Aorta (tissue), 5 donors: Measurements from ENCODE around the gene PI4KB. TPM values are rescaled to one million over a fixed set of nuclear protein-coding genes. Genes with fewer than 3 reads are reported as not detected.
A peak's percentile ranks its signal among the peaks of the same experiment; 100 is the strongest.

ENCODE experiments used
- ATAC-seq: fragments of 200-7000 bp; cut with Tn5 transposase; one replicate; pipeline ENCODE4 v1.9.1; 2022; ENCODE audit warnings: moderate library complexity; ENCODE audit not compliant: low FRiP score
- DNase-seq, 2 donors: peaks; one replicate each; pipeline ENCODE4 v3.0.0-alpha.2; 2020
- H3K27ac ChIP-seq, 2 donors: one replicate each; pipeline ENCODE4 v1.5.1; 2013; ENCODE audit warnings: low read length in 2 of 2, mild to moderate bottlenecking in 2 of 2, moderate library complexity in 2 of 2, control low read depth in 1 of 2, inconsistent platforms in 1 of 2, low read depth in 1 of 2
- H3K27me3 ChIP-seq, 2 donors: one replicate each; pipeline ENCODE4 v1.6.1; 2013; ENCODE audit warnings: control low read depth in 1 of 2, low read length in 1 of 2, mild to moderate bottlenecking in 1 of 2, moderate library complexity in 1 of 2; ENCODE audit not compliant: insufficient read depth in 2 of 2, control insufficient read depth in 1 of 2
- H3K36me3 ChIP-seq, 2 donors: one replicate each; pipeline ENCODE4 v1.6.1; 2013; ENCODE audit warnings: control low read depth in 1 of 2, low read length in 1 of 2, mild to moderate bottlenecking in 1 of 2; ENCODE audit not compliant: insufficient read depth in 2 of 2, control insufficient read depth in 1 of 2
- H3K4me1 ChIP-seq, 2 donors: one replicate each; pipeline ENCODE4 v1.6.1; 2013; ENCODE audit warnings: low read length in 2 of 2, control low read depth in 1 of 2, mild to moderate bottlenecking in 1 of 2, moderate library complexity in 1 of 2; ENCODE audit not compliant: insufficient read depth in 2 of 2, control insufficient read depth in 1 of 2
- H3K4me3 ChIP-seq, 2 donors: one replicate each; pipeline ENCODE4 v1.5.1; 2013; ENCODE audit warnings: low read length in 2 of 2, control low read depth in 1 of 2, mild to moderate bottlenecking in 1 of 2
- H3K9me3 ChIP-seq: one replicate; pipeline ENCODE4 v1.6.1; 2013; ENCODE audit warnings: mild to moderate bottlenecking, low read length; ENCODE audit not compliant: control insufficient read depth
- WGBS, 2 donors: extraction: QIAGEN DNeasy Blood & Tissue Kit; methylation state at CpG; one replicate each; pipeline ENCODE4 v1.1.7; 2013; 5-methylcytosine and 5-hydroxymethylcytosine counted together
- intact Hi-C, 2 donors: fragments of 100-400 bp; cut with DNase I; formaldehyde crosslinking; loops; one replicate each; pipeline versions ENCODE4 v1.14.2 to v1.15.0; 2022
- long read RNA-seq, 2 donors: library from polyadenylated mRNA; unstranded; transcript quantifications; one replicate each; pipeline ENCODE4 v2.0.0, GENCODE V29; 2020 to 2021
- polyA plus RNA-seq, 2 donors: library from polyadenylated mRNA; stranded (reverse); fragments of 200-250 nt; gene quantifications; one replicate each; pipeline ENCODE4 v1.2.3, GENCODE V29; 2013
- total RNA-seq, 2 donors: library from RNA; stranded (reverse); fragmentation: NEBNext Ultra II Directional; extraction: Animal tissue kit (Norgen Biotek cat#: 25700); gene quantifications; one replicate each; pipeline ENCODE4 v1.2.1, GENCODE V29; 2021
- donor health status: healthy with polysubstance abuse.
- donor health status: Bipolar disorder and iron deficiency.
- donor health status: DM: no; HTN: no; CAD: no.
- donor health status: DM: no; HTN: no; CAD: no.
- donor health status: DM: yes; HTN: yes; CAD: no.

PI4KB gene
- total RNA-seq (10 to 100 TPM; 49.0 to 60.9 TPM), polyA plus RNA-seq (10 to 100 TPM; 12.9 to 41.4 TPM)
- long read RNA-seq, donor 1, transcript PI4KB-203 (11 exons, 3,934 nt) = major isoform, 13 of 296 reads
- long read RNA-seq, donor 1, partial matches to known transcripts = 229 of 296 reads
- long read RNA-seq, donor 1, other reads (novel, unspliced or antisense) = 45 of 296 reads
- long read RNA-seq, donor 2, partial matches to known transcripts = 35 of 59 reads
- long read RNA-seq, donor 2, other reads (novel, unspliced or antisense) = 16 of 59 reads

- WGBS, 2 donors = 0% methylated on average over 31 to 40 of the region's 40 CpGs
- H3K36me3 ChIP-seq = peaks cover 0 to 4% of the 10 kb centered on the region in 2 donors
- ATAC-seq = peak; percentile 98
- H3K9me3 ChIP-seq = no peaks in the 10 kb centered on the region
- intact Hi-C loops = loop anchor here in 1 of 2 donors (1.0 to 5.0 kb wide), 2 partner anchors 16 to 45 kb away; partner anchors contain the start of gene ZNF687
- H3K4me1 ChIP-seq = peaks cover 0 to 2% of the 10 kb centered on the region in 2 donors
- H3K27ac ChIP-seq = peak within 1 kb of the TSS; percentile 59 to 85
- H3K4me3 ChIP-seq = peak within 1 kb of the TSS; percentile 85 to 93
- H3K27me3 ChIP-seq = no peaks in the 10 kb centered on the region
- DNase-seq = peak; percentile 91 to 94
Measured at GRCh38 chr1:151327223-151327902, at the start of gene PI4KB. TSS of gene PI4KB (minus strand) at chr1:151327416. CDS start at chr1:151316481, 10,935 bp downstream.

- Histone ChIP-seq H3K27ac (no peak overlapping the region), H3K27me3 (no peaks in the 10 kb centered on the region), H3K9me3 (no peaks in the 10 kb centered on the region), H3K4me1 (no peaks in the 10 kb centered on the region), H3K36me3 (no peaks in the 10 kb centered on the region), H3K4me3 (no peak overlapping the region)
- no peak for ATAC-seq
- intact Hi-C loops = no loop called here
- DNase-seq = peak in 1 of 2 donors; percentile 62
- 85 to 89% methylated on average over 14 of the region's 14 CpGs for WGBS, 2 donors
Measured at GRCh38 chr1:151373196-151373595, 46.0 kb upstream of the PI4KB start.

- WGBS, 2 donors = 3 to 6% methylated on average over 11 of the region's 11 CpGs
- Histone ChIP-seq H3K27ac (peak within 1 kb of the TSS; percentile 9 to 91), H3K4me1 (no peaks in the 10 kb centered on the region), H3K9me3 (no peaks in the 10 kb centered on the region), H3K27me3 (no peaks in the 10 kb centered on the region), H3K36me3 (no peaks in the 10 kb centered on the region), H3K4me3 (peak within 1 kb of the TSS; percentile 33 to 66)
- ATAC-seq (peak; percentile 90), DNase-seq (peak; percentile 87 to 89)
- intact Hi-C loops = no loop called here
Measured at GRCh38 chr1:151372058-151372934, 45.1 kb upstream of the PI4KB start, which contains the start of gene SELENBP1. TSS of gene SELENBP1 (minus strand) at chr1:151372705. CDS start at chr1:151372641, 64 bp downstream.

GRCh38 chr1:151371370-151372057 lies 44.3 kb upstream of the PI4KB start:
- DNase-seq (peak; percentile 85 to 88), ATAC-seq (peak; percentile 83)
- peak overlapping the region in 1 of 2 donors; percentile 91 for H3K27ac ChIP-seq
- peak overlapping the region; percentile 33 to 66 for H3K4me3 ChIP-seq
- no peaks in the 10 kb centered on the region for H3K36me3 ChIP-seq
- intact Hi-C loops = loop anchor here in 1 of 2 donors (1.0 kb wide), 1 partner anchor 28 kb away; the partner anchor contains the start of gene PSMB4
- no peaks in the 10 kb centered on the region for H3K27me3 ChIP-seq
- H3K9me3 ChIP-seq = no peaks in the 10 kb centered on the region
- whole genome bisulfite sequencing, 2 donors = 2 to 8% methylated on average over 9 of the region's 9 CpGs
- no peaks in the 10 kb centered on the region for H3K4me1 ChIP-seq

- Histone ChIP-seq H3K36me3 (no peaks in the 10 kb centered on the region), H3K9me3 (no peaks in the 10 kb centered on the region), H3K4me3 (no peak overlapping the region), H3K27ac (peak overlapping the region in 1 of 2 donors; percentile 18), H3K4me1 (no peaks in the 10 kb centered on the region), H3K27me3 (no peaks in the 10 kb centered on the region)
- 28 to 34% methylated on average over 6 of the region's 6 CpGs for WGBS, 2 donors
- intact Hi-C loops = no loop called here
- DNase-seq = peak in 1 of 2 donors; percentile 64
- no peak for ATAC-seq
Measured at GRCh38 chr1:151370211-151370911, 43.1 kb upstream of the PI4KB start.

- Histone ChIP-seq H3K27ac (no peak overlapping the region), H3K4me1 (no peaks in the 10 kb centered on the region), H3K27me3 (no peaks in the 10 kb centered on the region), H3K9me3 (no peaks in the 10 kb centered on the region), H3K4me3 (no peak overlapping the region), H3K36me3 (no peaks in the 10 kb centered on the region)
- intact Hi-C loops = no loop called here
- 80 to 81% methylated on average over 15 of the region's 15 CpGs for WGBS, 2 donors
- ATAC-seq (no peak), DNase-seq (peak in 1 of 2 donors; percentile 66)
Measured at GRCh38 chr1:151369621-151370048, 42.4 kb upstream of the PI4KB start.

GRCh38 chr1:151369302-151369610 lies 42.0 kb upstream of the PI4KB start:
- WGBS, 2 donors = 92% methylated on average over 7 of the region's 7 CpGs
- Histone ChIP-seq H3K9me3 (no peaks in the 10 kb centered on the region), H3K4me3 (no peak overlapping the region), H3K4me1 (no peaks in the 10 kb centered on the region), H3K27ac (no peak overlapping the region), H3K36me3 (no peaks in the 10 kb centered on the region), H3K27me3 (no peaks in the 10 kb centered on the region)
- DNase-seq (peak in 1 of 2 donors; percentile 55), ATAC-seq (no peak)
- intact Hi-C loops = no loop called here
